Measurements from ENCODE around the gene PRDX6.

Gene PRDX6

GRCh38 chr1:173433751-173434326 is 43.3 kb upstream of the PRDX6 start:
- no peaks in the 10 kb centered on the region for H3K27me3 ChIP-seq (replicated peaks; ENCODE audit: control insufficient read depth, insufficient read depth, low read length)
- DNase-seq (ENCODE audit: extremely low read depth, insufficient read length): no peak
- H3K36me3 ChIP-seq (ENCODE audit: control insufficient read depth, insufficient read depth, low read length): no peaks in the 10 kb centered on the region
- H3K4me3 ChIP-seq (replicated peaks; ENCODE audit: low read depth, low read length): no peak overlapping the region
- no peak for TF ChIP-seq CTCF (IDR thresholded peaks at IDR 0.05; ENCODE audit: insufficient read depth, low read length, poor library complexity, severe bottlenecking)

- TF ChIP-seq CTCF (IDR thresholded peaks at IDR 0.05; ENCODE audit: insufficient read depth, low read length, poor library complexity, severe bottlenecking): no peak
- H3K4me3 ChIP-seq (replicated peaks; ENCODE audit: low read depth, low read length): no peak overlapping the region
- no peaks in the 10 kb centered on the region for H3K36me3 ChIP-seq (ENCODE audit: control insufficient read depth, insufficient read depth, low read length)
- no peak for DNase-seq (ENCODE audit: extremely low read depth, insufficient read length)
- no peaks in the 10 kb centered on the region for H3K27me3 ChIP-seq (replicated peaks; ENCODE audit: control insufficient read depth, insufficient read depth, low read length)
Observed at GRCh38 chr1:173436841-173437428, 40.2 kb upstream of the PRDX6 start.

GRCh38 chr1:173438675-173439074 is 38.5 kb upstream of the PRDX6 start:
- no peak for TF ChIP-seq CTCF (IDR thresholded peaks at IDR 0.05; ENCODE audit: insufficient read depth, low read length, poor library complexity, severe bottlenecking)
- DNase-seq (ENCODE audit: extremely low read depth, insufficient read length): no peak
- no peaks in the 10 kb centered on the region for H3K36me3 ChIP-seq (ENCODE audit: control insufficient read depth, insufficient read depth, low read length)
- H3K27me3 ChIP-seq (replicated peaks; ENCODE audit: control insufficient read depth, insufficient read depth, low read length): no peaks in the 10 kb centered on the region
- no peak overlapping the region for H3K4me3 ChIP-seq (replicated peaks; ENCODE audit: low read depth, low read length)

GRCh38 chr1:173440430-173440829 is 36.7 kb upstream of the PRDX6 start:
- Histone ChIP-seq H3K36me3 (ENCODE audit: control insufficient read depth, insufficient read depth, low read length) (no peaks in the 10 kb centered on the region), H3K4me3 (replicated peaks; ENCODE audit: low read depth, low read length) (no peak overlapping the region), H3K27me3 (replicated peaks; ENCODE audit: control insufficient read depth, insufficient read depth, low read length) (no peaks in the 10 kb centered on the region)
- TF ChIP-seq CTCF (IDR thresholded peaks at IDR 0.05; ENCODE audit: insufficient read depth, low read length, poor library complexity, severe bottlenecking): no peak
- DNase-seq (ENCODE audit: extremely low read depth, insufficient read length): no peak

- no peaks in the 10 kb centered on the region for H3K36me3 ChIP-seq (ENCODE audit: control insufficient read depth, insufficient read depth, low read length)
- H3K4me3 ChIP-seq (replicated peaks; ENCODE audit: low read depth, low read length): no peak overlapping the region
- no peak for DNase-seq (ENCODE audit: extremely low read depth, insufficient read length)
- no peaks in the 10 kb centered on the region for H3K27me3 ChIP-seq (replicated peaks; ENCODE audit: control insufficient read depth, insufficient read depth, low read length)
- TF ChIP-seq CTCF (IDR thresholded peaks at IDR 0.05; ENCODE audit: insufficient read depth, low read length, poor library complexity, severe bottlenecking): no peak
Observed at GRCh38 chr1:173444757-173445156, 32.4 kb upstream of the PRDX6 start.

- Histone ChIP-seq H3K27me3 (replicated peaks; ENCODE audit: control insufficient read depth, insufficient read depth, low read length) (no peaks in the 10 kb centered on the region), H3K4me3 (replicated peaks; ENCODE audit: low read depth, low read length) (no peak overlapping the region), H3K36me3 (ENCODE audit: control insufficient read depth, insufficient read depth, low read length) (no peaks in the 10 kb centered on the region)
- no peak for TF ChIP-seq CTCF (IDR thresholded peaks at IDR 0.05; ENCODE audit: insufficient read depth, low read length, poor library complexity, severe bottlenecking)
- no peak for DNase-seq (ENCODE audit: extremely low read depth, insufficient read length)
Observed at GRCh38 chr1:173445164-173445563, 32.0 kb upstream of the PRDX6 start.
